Measurements from ENCODE around the gene DDX31.

DDX31 gene

GRCh38 chr9:132670457-132671391 is 941 bp upstream of the DDX31 start, which contains the start of gene GTF3C4:
Gene GTF3C4, plus strand, starts transcription at chr9:132670464. Its CDS starts 135 bp downstream, at chr9:132670599.
- TF ChIP-seq FOXP2 (optimal IDR thresholded peaks at IDR 0.05; ENCODE audit: borderline replicate concordance, extremely low read depth, extremely low read length, insufficient read depth) (peak; percentile 44), SIN3A (IDR thresholded peaks at IDR 0.05; ENCODE audit: borderline replicate concordance, insufficient read depth, low read length) (no peak)

- TF ChIP-seq TAF1 (IDR thresholded peaks at IDR 0.05; ENCODE audit: borderline replicate concordance, insufficient read depth, low read length) (no peak), FOXP2 (optimal IDR thresholded peaks at IDR 0.05; ENCODE audit: borderline replicate concordance, extremely low read depth, extremely low read length, insufficient read depth) (no peak)
These were observed 475 bp downstream of the DDX31 start for GRCh38 chr9:132669319-132669697.

GRCh38 chr9:132663851-132664250 is 5.9 kb downstream of the DDX31 start:
- no peak for TF ChIP-seq FOXP2 (optimal IDR thresholded peaks at IDR 0.05; ENCODE audit: borderline replicate concordance, extremely low read depth, extremely low read length, insufficient read depth)
- no peak for TF ChIP-seq TAF1 (IDR thresholded peaks at IDR 0.05; ENCODE audit: borderline replicate concordance, insufficient read depth, low read length)
- TF ChIP-seq POLR2AphosphoS5 (IDR thresholded peaks at IDR 0.05; ENCODE audit: low read depth, low read length), result no peak
- TF ChIP-seq SIN3A (IDR thresholded peaks at IDR 0.05; ENCODE audit: borderline replicate concordance, insufficient read depth, low read length), result no peak
- no peak for TF ChIP-seq REST (IDR thresholded peaks at IDR 0.05; ENCODE audit: insufficient read depth in 1 of 2, low read depth in 2 of 2, low read length in 2 of 2)

- no peak for TF ChIP-seq POLR2AphosphoS5 (IDR thresholded peaks at IDR 0.05; ENCODE audit: low read depth, low read length)
- TF ChIP-seq SIN3A (IDR thresholded peaks at IDR 0.05; ENCODE audit: borderline replicate concordance, insufficient read depth, low read length), result no peak
- no peak for TF ChIP-seq TAF1 (IDR thresholded peaks at IDR 0.05; ENCODE audit: borderline replicate concordance, insufficient read depth, low read length)
- no peak for TF ChIP-seq FOXP2 (optimal IDR thresholded peaks at IDR 0.05; ENCODE audit: borderline replicate concordance, extremely low read depth, extremely low read length, insufficient read depth)
- TF ChIP-seq REST (IDR thresholded peaks at IDR 0.05; ENCODE audit: insufficient read depth in 1 of 2, low read depth in 2 of 2, low read length in 2 of 2), result no peak
These were observed 6.7 kb downstream of the DDX31 start for GRCh38 chr9:132663117-132663516.

GRCh38 chr9:132662152-132662945 is 7.4 kb downstream of the DDX31 start:
- TF ChIP-seq FOXP2 (optimal IDR thresholded peaks at IDR 0.05; ENCODE audit: borderline replicate concordance, extremely low read depth, extremely low read length, insufficient read depth) (no peak), TAF1 (IDR thresholded peaks at IDR 0.05; ENCODE audit: borderline replicate concordance, insufficient read depth, low read length) (no peak), POLR2AphosphoS5 (IDR thresholded peaks at IDR 0.05; ENCODE audit: low read depth, low read length) (no peak), REST (IDR thresholded peaks at IDR 0.05; ENCODE audit: insufficient read depth in 1 of 2, low read depth in 2 of 2, low read length in 2 of 2) (no peak), SIN3A (IDR thresholded peaks at IDR 0.05; ENCODE audit: borderline replicate concordance, insufficient read depth, low read length) (no peak)
